MM.1S (cell line): ENCODE data around the gene TGFB2.

Source experiments
- EZH2 ChIP-seq: fragments of 300-600 bp; sonication (generic); optimal IDR thresholded peaks from 2 replicates; pipeline ENCODE3; 2017; ENCODE audit warnings: low read depth, mild to moderate bottlenecking, antibody characterized with exemption, low read length, mixed read lengths
- EZH2phosphoT487 ChIP-seq: fragments of 300-600 bp; sonication (generic); IDR thresholded peaks from 2 replicates; pipeline ENCODE4 v1.6.1; 2018; ENCODE audit warnings: antibody characterized with exemption, low read length
- TF ChIP-seq, protein P1 (sequence below): fragments of 300-600 bp; sonication (generic); IDR thresholded peaks from 2 replicates; pipeline ENCODE4 v1.5.1; 2016; ENCODE audit warnings: antibody characterized with exemption, low read length, mixed read lengths

DNA sequence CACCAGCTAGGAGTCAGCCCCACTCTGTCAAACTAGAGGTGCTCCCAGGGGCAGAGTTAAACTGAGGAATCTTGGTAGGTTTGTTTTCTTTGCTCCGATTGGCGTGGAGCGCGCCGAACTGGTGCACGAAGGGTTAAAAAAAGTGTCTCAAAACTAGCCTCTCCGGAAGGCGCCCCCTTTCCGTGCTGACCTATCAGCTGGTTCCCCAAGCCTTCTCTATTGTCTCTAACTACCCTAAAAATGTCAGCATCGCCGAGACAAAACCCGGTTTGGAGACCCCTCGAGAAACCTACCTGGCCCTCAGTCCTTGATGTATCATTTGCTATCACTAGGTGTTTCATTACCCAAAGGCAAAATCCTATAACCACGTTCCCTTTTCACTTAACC, 2.2 kb downstream of the TGFB2 start:
- TF ChIP-seq EZH2 (no peak), EZH2phosphoT487 (no peak)
- TF ChIP-seq, protein P1, sequence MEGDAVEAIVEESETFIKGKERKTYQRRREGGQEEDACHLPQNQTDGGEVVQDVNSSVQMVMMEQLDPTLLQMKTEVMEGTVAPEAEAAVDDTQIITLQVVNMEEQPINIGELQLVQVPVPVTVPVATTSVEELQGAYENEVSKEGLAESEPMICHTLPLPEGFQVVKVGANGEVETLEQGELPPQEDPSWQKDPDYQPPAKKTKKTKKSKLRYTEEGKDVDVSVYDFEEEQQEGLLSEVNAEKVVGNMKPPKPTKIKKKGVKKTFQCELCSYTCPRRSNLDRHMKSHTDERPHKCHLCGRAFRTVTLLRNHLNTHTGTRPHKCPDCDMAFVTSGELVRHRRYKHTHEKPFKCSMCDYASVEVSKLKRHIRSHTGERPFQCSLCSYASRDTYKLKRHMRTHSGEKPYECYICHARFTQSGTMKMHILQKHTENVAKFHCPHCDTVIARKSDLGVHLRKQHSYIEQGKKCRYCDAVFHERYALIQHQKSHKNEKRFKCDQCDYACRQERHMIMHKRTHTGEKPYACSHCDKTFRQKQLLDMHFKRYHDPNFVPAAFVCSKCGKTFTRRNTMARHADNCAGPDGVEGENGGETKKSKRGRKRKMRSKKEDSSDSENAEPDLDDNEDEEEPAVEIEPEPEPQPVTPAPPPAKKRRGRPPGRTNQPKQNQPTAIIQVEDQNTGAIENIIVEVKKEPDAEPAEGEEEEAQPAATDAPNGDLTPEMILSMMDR, result no peak
